GM12878 (cell line): Measurements from ENCODE around the gene CRTC3. TPM values are rescaled to one million over a fixed set of nuclear protein-coding genes. Genes with fewer than 3 reads are reported as not detected.

ENCODE experiments used
- ATAC-seq: fragments of 200-7000 bp; cut with Tn5 transposase; 3 replicates; pipeline ENCODE4 v1.9.1; 2020; ENCODE audit warnings: mild to moderate bottlenecking, moderate library complexity
- BruUV-seq: library from RNA; stranded (reverse); fragments of 400-500 nt; replicated peaks from 2 replicates; lab custom pipeline; 2021; lab: Mats Ljungman, UMichigan
- CTCF ChIA-PET: fragments of 300-600 bp; sonication (Branson Sonifier 250); formaldehyde crosslinking; extraction: SDS; loops from one replicate; lab custom pipeline; 2021; ENCODE audit warnings: inconsistent platforms; lab: Yijun Ruan, JAX
- POLR2A ChIA-PET: fragments of 350-600 bp; formaldehyde crosslinking; extraction: SDS; loops from one replicate; lab custom pipeline; 2021; ENCODE audit warnings: inconsistent platforms; lab: Charles Lee
- RAD21 ChIA-PET: fragments of 300-600 bp; sonication (Branson Sonifier 250); formaldehyde crosslinking; loops from one replicate; lab custom pipeline; 2023; ENCODE audit warnings: antibody characterized with exemption; ENCODE audit not compliant: unreplicated experiment; lab: Charles Lee
- SMC1A ChIA-PET: fragments of 300-600 bp; sonication (Branson Sonifier 250); formaldehyde crosslinking; loops from one replicate; lab custom pipeline; 2023; ENCODE audit not compliant: unreplicated experiment, uncharacterized antibody; lab: Charles Lee
- DNase-seq: peaks from one replicate; pipeline ENCODE4 v3.0.0-alpha.2; 2011; ENCODE audit warnings: low read depth, low spot score
- FAIRE-seq: peaks from 3 replicates; lab custom pipeline; 2011; peaks lifted over from hg19 to GRCh38; lab: Jason Lieb, UNC
- H2AFZ ChIP-seq: 2 replicates; pipeline ENCODE4 v1.6.0; 2011; ENCODE audit warnings: low read depth, low read length, control low read depth; ENCODE audit not compliant: control insufficient read depth
- H3K27ac ChIP-seq: 2 replicates; pipeline ENCODE4 v1.5.1; 2011; ENCODE audit warnings: control low read depth; ENCODE audit not compliant: control insufficient read depth, insufficient read depth
- H3K27me3 ChIP-seq, 2 experiments: replicated peaks in 1 of 2; 2 replicates each; pipeline versions ENCODE4 v1.6.0 to v1.6.1; 2011; ENCODE audit warnings: low read length in 1 of 2; ENCODE audit not compliant: control insufficient read depth in 2 of 2, insufficient read depth in 2 of 2
- H3K36me3 ChIP-seq, 2 experiments: 2 replicates each; pipeline ENCODE4 v1.5.1; 2011; ENCODE audit warnings: low read length in 1 of 2; ENCODE audit not compliant: control insufficient read depth in 2 of 2, insufficient read depth in 2 of 2
- H3K4me1 ChIP-seq: 2 replicates; pipeline ENCODE4 v1.6.1; 2011; ENCODE audit warnings: mild to moderate bottlenecking, low read length, moderate library complexity, mixed read lengths; ENCODE audit not compliant: control insufficient read depth, insufficient read depth
- H3K4me2 ChIP-seq: 2 replicates; pipeline ENCODE4 v1.6.0; 2011; ENCODE audit warnings: control low read depth; ENCODE audit not compliant: control insufficient read depth, insufficient read depth
- H3K4me3 ChIP-seq: fragments of 200-600 bp; sonication (generic); 2 replicates; pipeline ENCODE4 v1.5.1; 2016
- H3K79me2 ChIP-seq: 2 replicates; pipeline ENCODE4 v1.6.0; 2011; ENCODE audit warnings: low read length; ENCODE audit not compliant: control insufficient read depth, insufficient read depth
- H3K9ac ChIP-seq: 2 replicates; pipeline ENCODE4 v1.8.0; 2011; ENCODE audit warnings: low read length, control low read depth, mixed read lengths; ENCODE audit not compliant: control insufficient read depth, insufficient read depth
- H3K9me3 ChIP-seq: replicated peaks from 3 replicates; pipeline ENCODE4 v1.5.1; 2011; ENCODE audit warnings: mild to moderate bottlenecking, low read length; ENCODE audit not compliant: control insufficient read depth, insufficient read depth
- H4K20me1 ChIP-seq: 2 replicates; pipeline ENCODE4 v1.6.0; 2011; ENCODE audit not compliant: control insufficient read depth, insufficient read depth
- EGR1 ChIP-seq, 2 experiments: IDR thresholded peaks; 1 replicate in 1 of 2; 2 replicates in 1 of 2; pipeline ENCODE4 v1.6.1; 2011 to 2012; ENCODE audit warnings: low read depth in 2 of 2, low read length in 2 of 2, borderline replicate concordance in 1 of 2, mild to moderate bottlenecking in 1 of 2, moderate library complexity in 1 of 2
- JUNB ChIP-seq: IDR thresholded peaks from 2 replicates; pipeline ENCODE4 v1.6.1; 2016; ENCODE audit warnings: antibody characterized with exemption, mild to moderate bottlenecking
- RAD21 ChIP-seq: IDR thresholded peaks from 2 replicates; pipeline ENCODE4 v1.6.1; 2011; ENCODE audit warnings: mild to moderate bottlenecking, low read depth, low read length, moderate library complexity; ENCODE audit not compliant: insufficient read depth
- RUNX3 ChIP-seq: IDR thresholded peaks from 2 replicates; pipeline ENCODE4 v1.6.1; 2012; ENCODE audit warnings: low read length, inconsistent platforms
- SREBF1 ChIP-seq: IDR thresholded peaks from 2 replicates; pipeline ENCODE4 v1.6.1; 2012; ENCODE audit warnings: mild to moderate bottlenecking, low read length
- ZNF622 ChIP-seq: fragments of 450-650 bp; IDR thresholded peaks from 2 replicates; pipeline ENCODE4 v1.6.1; 2017; ENCODE audit warnings: mild to moderate bottlenecking, inconsistent platforms
- WGBS: methylation state at CpG from one replicate; pipeline ENCODE4 v1.1.6; 2016; ENCODE audit warnings: low lambda C conversion rate; ENCODE audit not compliant: insufficient replicate concordance, insufficient coverage; ENCODE audit errors: missing lambda C conversion rate; 5-methylcytosine and 5-hydroxymethylcytosine counted together
- in situ Hi-C: fragments of 300-500 bp; cut with MboI; formaldehyde crosslinking; loops from 9 replicates; pipeline ENCODE4 v1.14.3; 2018; ENCODE audit warnings: mixed read lengths
- intact Hi-C: fragments of 100-400 bp; cut with micrococcal nuclease; formaldehyde crosslinking; loops from one replicate; pipeline ENCODE4 v1.14.2; 2022; ENCODE audit not compliant: unreplicated experiment
- polyA plus RNA-seq, 11 experiments: library from polyadenylated mRNA; depleted of rRNA in 4 of 11; unstranded in 6 of 11; stranded (reverse) in 5 of 11; fragments of >200 nt; fragmentation: Nextera tagmentation in 4 of 11; fragmentation: Illumina TruSeq in 1 of 11; extraction: Ambion mirVana in 4 of 11; extraction: Trizol in 1 of 11; gene quantifications; 1 replicate in 1 of 11; 2 replicates in 10 of 11; pipeline versions ENCODE4 v1.2.1 to v1.2.3, GENCODE V29; 2011 to 2016; ENCODE audit warnings: inconsistent platforms in 2 of 11, missing spikeins in 2 of 11, low read depth in 1 of 11
- total RNA-seq, 4 experiments: library from RNA; depleted of rRNA in 3 of 4; stranded (reverse); fragments of >200 nt in 3 of 4; fragmentation: Illumina TruSeq in 1 of 4; extraction: Trizol in 1 of 4; gene quantifications; 2 replicates each; pipeline versions ENCODE4 v1.2.1 to v1.2.3, GENCODE V29; 2013 to 2021
- TF ChIP-seq, protein P1 (sequence below): fragments of 450-650 bp; IDR thresholded peaks from 2 replicates; pipeline ENCODE4 v1.6.1; 2017; ENCODE audit warnings: mild to moderate bottlenecking
- TF ChIP-seq, protein P2 (sequence below): fragments of 450-650 bp; conservative IDR thresholded peaks from 2 replicates; pipeline ENCODE4 v1.6.1; 2017; ENCODE audit warnings: mild to moderate bottlenecking, moderate library complexity

CRTC3 gene
- total and polyA plus RNA-seq, 10 of the 15 experiments (the other 5 are each of a cell fraction or from before 2014, with no cell fraction given): 3.5 to 36.9 (median 18.9) TPM

DNA sequence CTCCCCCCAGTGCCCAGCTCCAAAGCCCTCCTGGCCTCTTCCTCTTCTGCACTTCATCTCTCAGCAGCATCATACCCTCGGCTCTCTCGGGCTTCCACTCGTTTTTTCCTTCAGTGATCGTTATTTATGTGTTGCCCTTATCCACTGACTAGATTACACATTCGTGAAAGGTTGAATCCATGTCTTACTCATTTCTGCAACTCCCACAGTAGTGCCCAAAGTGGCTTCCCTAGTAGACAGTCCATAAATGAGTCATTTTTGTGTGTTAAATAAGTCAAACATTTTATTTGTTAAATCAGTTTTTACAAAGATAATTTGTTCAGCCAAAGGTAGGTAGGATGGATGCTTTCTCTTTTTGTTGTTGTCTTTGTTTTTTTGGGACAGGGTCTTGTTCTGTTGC, 87.4 kb downstream of the CRTC3 start:
- in situ Hi-C loops: no loop called here
- FAIRE-seq: no peak
- RAD21 ChIA-PET: no interaction called here
- peak; percentile 57 for TF ChIP-seq JUNB
- TF ChIP-seq RUNX3: 0 out of 2 replicates have a peak, but pooled peaks have one; percentile 13
- TF ChIP-seq SREBF1: no peak
- TF ChIP-seq, all 136 proteins: peak for 2
- H3K27ac ChIP-seq: no peak overlapping the region
- WGBS: 13% methylated on average over 5 of the region's 5 CpGs
- ATAC-seq: no peak
- H3K9ac ChIP-seq: no peak overlapping the region
- no peak for DNase-seq
- ChIA-PET POLR2A (no interaction called here), CTCF (interaction anchor here (1.3 kb wide), 1 partner anchor 31 kb away, joined by 3 read pairs; no protein-coding TSS in a partner anchor), SMC1A (no interaction called here)
- no peaks in the 10 kb centered on the region for H3K79me2 ChIP-seq
- H3K4me2 ChIP-seq: no peak overlapping the region
- H4K20me1 ChIP-seq: no peaks in the 10 kb centered on the region
- no TSS peak for BruUV-seq
- no peaks in the 10 kb centered on the region for H3K27me3 ChIP-seq
- H3K9me3 ChIP-seq: no peaks in the 10 kb centered on the region
- no peak overlapping the region for H2AFZ ChIP-seq
- peaks cover 15% of the 10 kb centered on the region for H3K4me1 ChIP-seq
- intact Hi-C loops: no loop called here
- peaks cover 1 to 22% of the 10 kb centered on the region in 2 experiments; a peak in 3 of 4 replicates for H3K36me3 ChIP-seq
- H3K4me3 ChIP-seq: no peak overlapping the region

DNA sequence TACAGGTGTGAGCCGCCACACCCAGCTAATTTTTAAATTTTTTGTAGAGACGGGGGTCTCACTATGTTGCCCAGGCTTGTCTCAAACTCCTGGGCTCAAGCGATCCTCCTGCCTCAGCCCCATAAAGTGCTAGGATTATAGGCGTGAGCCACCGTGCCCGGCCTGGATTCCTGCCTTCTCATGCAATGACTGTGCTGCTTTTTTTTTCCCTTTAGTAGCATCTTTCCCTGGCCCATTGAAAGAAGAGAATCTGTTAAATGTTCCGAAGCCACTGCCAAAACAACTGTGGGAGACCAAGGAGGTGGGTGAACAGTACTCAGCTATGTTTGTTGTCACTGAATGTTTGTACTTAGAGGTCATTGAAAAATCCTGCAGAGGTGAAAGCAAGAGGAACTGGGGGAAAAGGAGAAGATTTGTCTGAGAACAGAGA, 88.0 kb downstream of the CRTC3 start:
- H4K20me1 ChIP-seq: no peaks in the 10 kb centered on the region
- H3K9me3 ChIP-seq: no peaks in the 10 kb centered on the region
- DNase-seq (no peak), ATAC-seq (no peak), FAIRE-seq (no peak)
- H3K4me3 ChIP-seq: no peak overlapping the region
- WGBS: 100% methylated on average over 7 of the region's 7 CpGs
- no peaks in the 10 kb centered on the region for H3K79me2 ChIP-seq
- in situ Hi-C loops: no loop called here
- ChIA-PET CTCF (interaction anchor here (0.6 to 1.3 kb wide), 3 partner anchors 14 to 258 kb away, joined by 3 to 4 read pairs (median 3); no protein-coding TSS in a partner anchor), POLR2A (no interaction called here), SMC1A (interaction anchor here (0.5 to 2.2 kb wide), 5 partner anchors 23 to 298 kb away, joined by 3 to 5 read pairs (median 4); no protein-coding TSS in a partner anchor), RAD21 (no interaction called here)
- H3K27me3 ChIP-seq: no peaks in the 10 kb centered on the region
- no peak overlapping the region for H3K4me2 ChIP-seq
- H2AFZ ChIP-seq: no peak overlapping the region
- H3K27ac ChIP-seq: no peak overlapping the region
- H3K36me3 ChIP-seq: peaks cover 1 to 22% of the 10 kb centered on the region in 2 experiments; a peak in 3 of 4 replicates
- H3K9ac ChIP-seq: no peak overlapping the region
- no peak for TF ChIP-seq EGR1 (IDR thresholded peaks at IDR 0.05; ENCODE audit: borderline replicate concordance in 1 of 2, low read depth in 2 of 2, low read length in 2 of 2)
- no peak for TF ChIP-seq RAD21
- TF ChIP-seq ZNF622: no peak
- TF ChIP-seq, protein P1, sequence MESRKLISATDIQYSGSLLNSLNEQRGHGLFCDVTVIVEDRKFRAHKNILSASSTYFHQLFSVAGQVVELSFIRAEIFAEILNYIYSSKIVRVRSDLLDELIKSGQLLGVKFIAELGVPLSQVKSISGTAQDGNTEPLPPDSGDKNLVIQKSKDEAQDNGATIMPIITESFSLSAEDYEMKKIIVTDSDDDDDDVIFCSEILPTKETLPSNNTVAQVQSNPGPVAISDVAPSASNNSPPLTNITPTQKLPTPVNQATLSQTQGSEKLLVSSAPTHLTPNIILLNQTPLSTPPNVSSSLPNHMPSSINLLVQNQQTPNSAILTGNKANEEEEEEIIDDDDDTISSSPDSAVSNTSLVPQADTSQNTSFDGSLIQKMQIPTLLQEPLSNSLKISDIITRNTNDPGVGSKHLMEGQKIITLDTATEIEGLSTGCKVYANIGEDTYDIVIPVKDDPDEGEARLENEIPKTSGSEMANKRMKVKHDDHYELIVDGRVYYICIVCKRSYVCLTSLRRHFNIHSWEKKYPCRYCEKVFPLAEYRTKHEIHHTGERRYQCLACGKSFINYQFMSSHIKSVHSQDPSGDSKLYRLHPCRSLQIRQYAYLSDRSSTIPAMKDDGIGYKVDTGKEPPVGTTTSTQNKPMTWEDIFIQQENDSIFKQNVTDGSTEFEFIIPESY: no peak
- TF ChIP-seq, protein P2, sequence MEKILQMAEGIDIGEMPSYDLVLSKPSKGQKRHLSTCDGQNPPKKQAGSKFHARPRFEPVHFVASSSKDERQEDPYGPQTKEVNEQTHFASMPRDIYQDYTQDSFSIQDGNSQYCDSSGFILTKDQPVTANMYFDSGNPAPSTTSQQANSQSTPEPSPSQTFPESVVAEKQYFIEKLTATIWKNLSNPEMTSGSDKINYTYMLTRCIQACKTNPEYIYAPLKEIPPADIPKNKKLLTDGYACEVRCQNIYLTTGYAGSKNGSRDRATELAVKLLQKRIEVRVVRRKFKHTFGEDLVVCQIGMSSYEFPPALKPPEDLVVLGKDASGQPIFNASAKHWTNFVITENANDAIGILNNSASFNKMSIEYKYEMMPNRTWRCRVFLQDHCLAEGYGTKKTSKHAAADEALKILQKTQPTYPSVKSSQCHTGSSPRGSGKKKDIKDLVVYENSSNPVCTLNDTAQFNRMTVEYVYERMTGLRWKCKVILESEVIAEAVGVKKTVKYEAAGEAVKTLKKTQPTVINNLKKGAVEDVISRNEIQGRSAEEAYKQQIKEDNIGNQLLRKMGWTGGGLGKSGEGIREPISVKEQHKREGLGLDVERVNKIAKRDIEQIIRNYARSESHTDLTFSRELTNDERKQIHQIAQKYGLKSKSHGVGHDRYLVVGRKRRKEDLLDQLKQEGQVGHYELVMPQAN: no peak
- intact Hi-C loops: no loop called here
- peaks cover 15% of the 10 kb centered on the region for H3K4me1 ChIP-seq
- BruUV-seq: no TSS peak
